Karpas-422 (cell line): ENCODE data around the gene MICAL3. TPM values are rescaled to one million over a fixed set of nuclear protein-coding genes. Genes with fewer than 3 reads are reported as not detected.

ENCODE experiments used
- DNase-seq: peaks from one replicate; pipeline ENCODE4 v3.0.0-alpha.2; 2015
- H2AFZ ChIP-seq: fragments of 200-600 bp; sonication (generic); 2 replicates; pipeline ENCODE4 v1.6.1; 2014; ENCODE audit warnings: antibody characterized with exemption, low read length, mixed read lengths
- H3K27ac ChIP-seq: fragments of 200-600 bp; sonication (generic); 2 replicates; pipeline ENCODE4 v1.5.1; 2014; ENCODE audit warnings: mild to moderate bottlenecking, low read length, moderate library complexity
- H3K27me3 ChIP-seq: fragments of 200-600 bp; sonication (generic); 2 replicates; pipeline ENCODE4 v1.6.1; 2014; ENCODE audit warnings: low read length, mixed read lengths
- H3K36me3 ChIP-seq: fragments of 200-600 bp; sonication (generic); 2 replicates; pipeline ENCODE4 v1.6.1; 2014; ENCODE audit warnings: low read length, mixed read lengths; ENCODE audit not compliant: insufficient read depth
- H3K4me1 ChIP-seq: fragments of 200-600 bp; sonication (generic); 2 replicates; pipeline ENCODE4 v1.6.1; 2014; ENCODE audit warnings: mild to moderate bottlenecking, low read length, mixed read lengths
- H3K4me2 ChIP-seq: fragments of 200-600 bp; sonication (generic); 2 replicates; pipeline ENCODE4 v1.6.1; 2014; ENCODE audit warnings: low read length, low read depth, mild to moderate bottlenecking; ENCODE audit not compliant: poor library complexity, severe bottlenecking
- H3K4me3 ChIP-seq: fragments of 200-600 bp; sonication (generic); 2 replicates; pipeline ENCODE4 v1.5.1; 2014; ENCODE audit warnings: mild to moderate bottlenecking, antibody characterized with exemption, low read length, mixed read lengths
- H3K79me2 ChIP-seq: fragments of 200-600 bp; sonication (generic); 2 replicates; pipeline ENCODE4 v1.6.1; 2014; ENCODE audit warnings: mild to moderate bottlenecking, low read length, mixed read lengths
- H3K9ac ChIP-seq: fragments of 200-600 bp; sonication (generic); 2 replicates; pipeline ENCODE4 v1.6.0; 2014; ENCODE audit warnings: low read length
- H3K9me2 ChIP-seq: fragments of 200-600 bp; sonication (generic), shearing (Covaris generic); replicated peaks from 2 replicates; pipeline ENCODE4 v1.6.0; 2014; ENCODE audit warnings: mild to moderate bottlenecking, low read length, moderate library complexity; ENCODE audit not compliant: insufficient read depth
- H3K9me3 ChIP-seq: fragments of 300-700, 200-600 bp; sonication (generic); 2 replicates; pipeline ENCODE4 v1.6.1; 2014; ENCODE audit warnings: low read length, mixed read lengths
- H4K20me1 ChIP-seq: fragments of 200-600 bp; sonication (generic); 2 replicates; pipeline ENCODE4 v1.6.1; 2014; ENCODE audit warnings: mild to moderate bottlenecking, antibody characterized with exemption, low read length, low read depth; ENCODE audit not compliant: insufficient read depth
- total RNA-seq: library from RNA; depleted of rRNA; stranded (reverse); fragments of >200 nt; shearing (Covaris generic); gene quantifications from 2 replicates; pipeline ENCODE4 v1.2.3, GENCODE V29; 2014; ENCODE audit warnings: low replicate concordance

MICAL3 gene
- total RNA-seq, 1 experiment from 2014 or later: 54.9 TPM

DNA sequence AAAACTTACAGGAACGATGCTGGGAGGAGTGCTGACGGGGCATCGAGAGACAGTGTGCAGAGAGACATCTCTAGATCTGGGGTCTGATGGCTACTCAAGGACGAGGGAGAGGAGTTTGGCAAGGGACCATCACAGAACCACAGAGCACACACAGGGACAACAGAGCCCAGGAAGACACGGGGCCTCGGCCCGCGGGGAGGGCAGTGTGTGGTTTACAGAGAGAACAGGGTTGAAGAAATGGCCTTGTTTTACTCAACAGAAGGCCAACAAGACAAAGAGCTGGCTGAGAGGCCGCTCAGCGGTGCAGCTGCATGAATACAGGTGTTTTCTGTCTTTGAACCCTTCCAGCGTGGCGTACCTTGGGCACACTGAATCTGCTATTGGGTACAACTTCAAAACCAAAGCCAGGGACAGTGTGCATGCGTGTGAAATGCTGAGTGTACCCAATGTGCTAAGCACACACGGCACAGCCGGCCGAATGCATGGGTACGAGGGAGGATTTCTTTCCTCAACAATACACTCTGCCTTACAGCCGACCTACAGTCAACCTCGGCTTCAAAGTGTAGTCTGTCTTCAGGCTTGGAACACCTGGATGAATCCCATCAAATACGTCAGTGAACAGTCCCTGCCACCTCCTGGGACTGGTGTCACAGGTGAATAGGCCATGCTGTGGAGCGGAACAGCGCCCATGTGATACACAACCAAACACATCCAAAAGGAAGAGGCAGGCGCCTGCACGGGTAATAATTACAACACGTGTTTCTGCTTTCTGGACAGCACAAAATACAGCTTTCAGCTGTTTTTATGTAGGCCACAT is 229.4 kb downstream of the MICAL3 start:
- no peak overlapping the region for H3K27ac ChIP-seq
- H3K4me1 ChIP-seq: peaks cover 23% of the 10 kb centered on the region

DNA sequence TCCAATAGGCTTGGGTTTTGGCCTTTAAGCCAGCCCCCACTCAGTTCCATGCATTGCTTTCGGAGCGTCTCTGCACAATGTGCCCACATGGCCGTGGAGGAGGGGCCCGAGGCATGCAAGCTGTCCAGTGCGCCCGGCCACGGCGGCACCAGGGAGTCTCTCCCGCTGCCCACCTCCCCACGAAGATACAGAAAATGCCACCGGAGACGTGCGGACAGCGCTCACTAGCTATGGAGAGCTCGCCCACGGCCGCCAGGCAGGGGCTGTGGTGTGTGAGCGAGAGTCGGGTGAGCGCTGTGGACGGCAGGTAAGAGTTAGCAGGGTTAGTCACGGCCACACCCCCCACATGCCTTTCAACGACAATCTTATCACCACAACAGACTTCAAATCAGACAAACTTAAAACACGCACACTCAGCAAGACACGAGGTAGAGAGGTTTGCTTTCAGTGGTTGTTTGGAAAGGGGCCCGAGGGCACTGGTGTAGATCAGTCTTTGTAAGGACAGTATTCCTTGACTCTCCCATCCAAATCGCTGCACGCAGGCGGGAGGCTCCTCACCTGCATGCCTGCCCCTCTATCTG is 231.4 kb downstream of the MICAL3 start:
- Histone ChIP-seq H3K4me1 (peaks cover 19% of the 10 kb centered on the region), H3K9me3 (no peaks in the 10 kb centered on the region), H3K79me2 (no peaks in the 10 kb centered on the region), H3K9ac (no peak overlapping the region), H3K9me2 (no peaks in the 10 kb centered on the region), H3K27ac (no peak overlapping the region), H3K4me2 (no peak overlapping the region), H4K20me1 (no peaks in the 10 kb centered on the region), H3K4me3 (no peak overlapping the region), H2AFZ (no peak overlapping the region), H3K36me3 (peaks cover 5% of the 10 kb centered on the region), H3K27me3 (no peaks in the 10 kb centered on the region)
- DNase-seq: no peak

More for the DNA sequence above, 229.4 kb downstream of the MICAL3 start:
- no peaks in the 10 kb centered on the region for H3K79me2 ChIP-seq
- peaks cover 5% of the 10 kb centered on the region for H3K36me3 ChIP-seq
- no peak for DNase-seq
- H3K4me2 ChIP-seq: no peak overlapping the region
- no peaks in the 10 kb centered on the region for H4K20me1 ChIP-seq
- H2AFZ ChIP-seq: no peak overlapping the region
- H3K9ac ChIP-seq: no peak overlapping the region
- H3K9me2 ChIP-seq: no peaks in the 10 kb centered on the region
- no peak overlapping the region for H3K4me3 ChIP-seq
- no peaks in the 10 kb centered on the region for H3K27me3 ChIP-seq
- no peaks in the 10 kb centered on the region for H3K9me3 ChIP-seq

DNA sequence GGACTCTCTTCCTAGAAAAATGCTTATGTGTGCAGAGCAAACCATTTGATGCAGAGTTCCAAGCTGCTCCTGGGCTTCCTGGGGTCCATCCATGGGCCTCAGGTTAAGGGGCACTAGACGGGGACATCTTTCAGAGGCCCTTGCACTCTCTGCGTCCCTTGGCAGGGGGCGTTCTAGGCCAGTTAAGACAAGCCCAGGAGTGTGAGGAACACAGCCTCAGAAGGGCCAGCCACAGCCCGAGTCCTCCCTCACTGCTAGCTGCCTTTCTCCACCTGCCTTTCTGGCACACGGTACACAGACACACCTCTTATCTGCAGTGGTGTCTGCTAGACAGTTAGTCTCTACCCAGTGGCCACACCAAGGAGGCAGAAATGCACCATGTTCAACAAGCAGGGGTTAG is 232.1 kb downstream of the MICAL3 start:
- Histone ChIP-seq H3K9ac (no peak overlapping the region), H3K9me3 (no peaks in the 10 kb centered on the region), H2AFZ (no peak overlapping the region), H4K20me1 (no peaks in the 10 kb centered on the region), H3K4me1 (peaks cover 14% of the 10 kb centered on the region), H3K79me2 (no peaks in the 10 kb centered on the region), H3K9me2 (no peaks in the 10 kb centered on the region), H3K4me2 (no peak overlapping the region), H3K4me3 (no peak overlapping the region), H3K36me3 (peaks cover 5% of the 10 kb centered on the region), H3K27ac (no peak overlapping the region), H3K27me3 (no peaks in the 10 kb centered on the region)
- DNase-seq: no peak

DNA sequence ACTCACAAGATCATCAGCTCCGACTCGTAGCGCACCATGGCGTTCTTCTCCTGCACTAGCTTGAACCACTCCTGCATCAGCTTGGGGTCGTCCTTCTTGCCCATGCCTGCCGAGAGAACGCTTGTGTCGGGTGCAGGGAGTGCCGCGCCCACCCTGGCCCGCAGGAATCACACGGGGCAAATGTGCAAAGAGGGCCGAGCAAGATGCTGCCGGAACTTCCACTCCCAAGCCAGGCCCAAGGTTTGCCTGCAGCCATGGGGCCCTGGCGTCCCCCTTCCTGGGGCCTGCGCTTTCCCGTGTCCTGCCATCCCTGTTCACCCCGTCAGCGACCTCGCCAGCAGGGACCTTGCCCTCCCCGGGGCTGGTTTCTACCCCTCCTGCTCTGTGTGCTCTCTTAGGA is 233.2 kb downstream of the MICAL3 start:
- Histone ChIP-seq H4K20me1 (no peaks in the 10 kb centered on the region), H3K4me1 (peaks cover 3% of the 10 kb centered on the region), H3K9ac (no peak overlapping the region), H2AFZ (no peak overlapping the region), H3K4me3 (no peak overlapping the region), H3K27ac (no peak overlapping the region), H3K79me2 (no peaks in the 10 kb centered on the region), H3K9me3 (no peaks in the 10 kb centered on the region), H3K9me2 (no peaks in the 10 kb centered on the region), H3K27me3 (no peaks in the 10 kb centered on the region), H3K36me3 (peaks cover 5% of the 10 kb centered on the region), H3K4me2 (no peak overlapping the region)
- no peak for DNase-seq

DNA sequence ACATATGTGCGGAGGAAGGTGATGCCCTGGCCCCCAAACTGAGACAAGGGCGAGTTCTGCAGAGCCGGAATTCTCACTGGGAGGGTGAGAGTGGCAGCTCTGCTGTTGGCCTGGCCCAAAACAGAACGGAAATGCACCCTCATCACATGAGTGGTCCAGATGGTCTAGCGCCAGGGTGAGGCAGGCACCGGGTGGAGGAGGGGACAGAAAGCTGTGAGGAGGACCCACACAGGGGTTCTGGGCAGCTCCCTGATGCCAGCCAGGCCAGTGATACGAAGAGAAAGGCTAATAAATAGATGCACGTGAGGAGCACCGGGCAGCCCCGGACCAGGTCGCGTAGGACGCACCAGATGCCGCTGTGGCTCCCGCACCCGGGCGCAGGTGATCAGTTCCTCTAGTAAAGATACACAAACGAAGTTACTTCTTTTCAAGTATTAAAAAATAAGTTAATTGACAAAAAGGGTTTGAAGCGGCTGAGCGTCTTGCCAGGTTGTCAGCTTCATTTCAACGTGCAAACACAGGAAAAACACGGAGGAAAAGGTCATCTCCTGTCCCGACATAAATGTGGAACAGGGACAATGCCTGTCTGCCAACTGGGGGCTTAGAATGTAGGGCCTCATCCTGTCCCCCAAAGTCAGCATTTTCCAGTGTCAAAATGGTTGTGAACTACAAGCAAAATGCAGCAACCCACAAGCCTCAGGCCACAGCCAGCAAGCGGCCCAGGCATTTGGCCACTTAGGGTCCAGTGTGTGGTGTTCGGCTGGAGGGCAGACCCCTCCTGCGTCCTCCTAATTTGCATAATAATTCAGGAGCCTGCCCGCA is 234.8 kb downstream of the MICAL3 start:
- no peak for DNase-seq
- H3K9me2 ChIP-seq: no peaks in the 10 kb centered on the region
- no peak overlapping the region for H3K4me2 ChIP-seq
- peaks cover 5% of the 10 kb centered on the region for H3K36me3 ChIP-seq
- no peak overlapping the region for H3K27ac ChIP-seq
- H3K79me2 ChIP-seq: no peaks in the 10 kb centered on the region
- no peak overlapping the region for H3K9ac ChIP-seq
- no peak overlapping the region for H2AFZ ChIP-seq
- no peaks in the 10 kb centered on the region for H3K9me3 ChIP-seq
- H4K20me1 ChIP-seq: 0 out of 2 replicates have a peak, but pooled peaks cover 7% of the 10 kb centered on the region
- no peak overlapping the region for H3K4me3 ChIP-seq
- no peaks in the 10 kb centered on the region for H3K4me1 ChIP-seq
- no peaks in the 10 kb centered on the region for H3K27me3 ChIP-seq

DNA sequence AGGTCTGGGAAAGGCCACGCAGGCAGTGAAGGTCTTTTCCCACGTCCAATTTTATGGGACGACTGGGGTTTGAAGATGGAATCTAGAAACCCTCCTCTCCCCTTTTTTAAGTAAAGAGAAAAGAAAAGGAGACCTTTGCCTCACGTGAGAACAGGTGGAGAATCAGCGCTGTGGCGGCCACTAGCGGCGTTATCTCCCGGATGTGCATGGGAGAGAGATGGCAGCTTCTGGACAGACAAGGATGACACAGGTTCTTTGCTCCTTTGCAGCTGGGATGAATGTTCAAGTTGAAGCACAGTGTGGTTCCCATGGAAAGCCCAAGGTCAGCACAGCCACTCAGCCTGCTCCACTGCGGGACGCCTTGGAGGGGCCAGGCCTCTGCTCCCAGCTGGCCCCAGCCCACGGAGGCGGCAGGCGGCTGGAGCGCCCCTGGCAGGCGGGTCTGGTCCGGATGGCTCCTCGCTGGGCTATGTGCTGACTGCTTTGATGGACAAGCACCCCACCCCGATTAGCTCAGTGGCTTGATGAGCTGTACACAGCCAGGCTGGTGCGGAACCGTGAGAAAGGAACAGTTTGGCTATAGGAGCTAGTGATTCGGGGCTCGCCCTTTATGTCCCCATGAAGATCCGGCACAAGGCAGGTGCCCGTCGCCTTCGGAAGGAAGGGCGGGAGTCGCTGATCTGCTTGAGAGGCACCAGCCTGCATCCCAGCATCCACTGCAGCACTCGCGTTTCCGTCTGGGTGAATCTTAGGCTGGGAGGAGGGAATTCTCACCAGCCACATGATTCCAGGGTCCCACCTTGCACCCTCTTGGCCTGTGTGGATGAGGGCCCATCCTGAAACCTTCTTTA is 235.6 kb downstream of the MICAL3 start:
- Histone ChIP-seq H3K4me3 (no peak overlapping the region), H3K4me1 (no peaks in the 10 kb centered on the region), H3K79me2 (no peaks in the 10 kb centered on the region), H4K20me1 (0 out of 2 replicates have a peak, but pooled peaks cover 7% of the 10 kb centered on the region), H2AFZ (no peak overlapping the region), H3K9ac (no peak overlapping the region), H3K27ac (no peak overlapping the region), H3K27me3 (no peaks in the 10 kb centered on the region), H3K36me3 (peaks cover 5% of the 10 kb centered on the region), H3K4me2 (no peak overlapping the region), H3K9me3 (no peaks in the 10 kb centered on the region), H3K9me2 (no peaks in the 10 kb centered on the region)
- DNase-seq: no peak

DNA sequence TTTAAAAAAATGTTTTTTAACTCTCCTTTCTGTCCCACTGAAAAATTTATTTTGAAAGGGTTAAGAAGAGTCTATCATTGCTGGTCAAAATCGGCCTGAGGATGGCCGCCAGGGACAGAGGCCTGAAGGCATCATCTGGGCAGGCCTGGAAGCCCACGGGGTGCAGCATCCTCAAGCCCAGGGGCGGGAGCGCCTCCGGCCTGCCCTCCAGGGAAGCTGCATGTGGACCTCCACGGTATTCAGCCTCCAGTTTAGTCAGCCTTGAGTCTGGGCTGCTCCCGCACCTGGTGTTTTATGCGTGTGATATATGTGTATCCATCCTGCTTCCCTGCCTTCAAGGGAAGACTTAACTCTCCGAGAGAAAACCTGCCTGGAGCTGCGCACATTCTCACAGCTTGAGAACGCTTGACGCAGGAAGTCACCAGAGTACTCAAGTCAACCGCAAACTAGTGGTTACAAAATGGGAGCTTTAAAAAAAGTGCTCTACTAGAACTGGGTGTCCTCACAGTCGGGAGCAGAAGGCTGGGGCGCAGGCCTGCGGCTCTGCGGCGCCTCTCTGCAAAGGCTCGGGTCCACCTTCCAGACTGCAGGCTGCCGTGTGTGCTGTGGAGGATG is 236.5 kb downstream of the MICAL3 start:
- DNase-seq: no peak
- H3K4me3 ChIP-seq: no peak overlapping the region
- no peak overlapping the region for H2AFZ ChIP-seq
- no peaks in the 10 kb centered on the region for H3K79me2 ChIP-seq
- H3K4me1 ChIP-seq: no peaks in the 10 kb centered on the region
- no peak overlapping the region for H3K9ac ChIP-seq
- no peaks in the 10 kb centered on the region for H3K27me3 ChIP-seq
- H3K36me3 ChIP-seq: peaks cover 5% of the 10 kb centered on the region
- no peaks in the 10 kb centered on the region for H3K9me3 ChIP-seq
- H3K9me2 ChIP-seq: no peaks in the 10 kb centered on the region
- no peak overlapping the region for H3K4me2 ChIP-seq
- 0 out of 2 replicates have a peak, but pooled peaks cover 7% of the 10 kb centered on the region for H4K20me1 ChIP-seq
- H3K27ac ChIP-seq: no peak overlapping the region
